ENCODE measurements around the gene P3H4.

DNA sequence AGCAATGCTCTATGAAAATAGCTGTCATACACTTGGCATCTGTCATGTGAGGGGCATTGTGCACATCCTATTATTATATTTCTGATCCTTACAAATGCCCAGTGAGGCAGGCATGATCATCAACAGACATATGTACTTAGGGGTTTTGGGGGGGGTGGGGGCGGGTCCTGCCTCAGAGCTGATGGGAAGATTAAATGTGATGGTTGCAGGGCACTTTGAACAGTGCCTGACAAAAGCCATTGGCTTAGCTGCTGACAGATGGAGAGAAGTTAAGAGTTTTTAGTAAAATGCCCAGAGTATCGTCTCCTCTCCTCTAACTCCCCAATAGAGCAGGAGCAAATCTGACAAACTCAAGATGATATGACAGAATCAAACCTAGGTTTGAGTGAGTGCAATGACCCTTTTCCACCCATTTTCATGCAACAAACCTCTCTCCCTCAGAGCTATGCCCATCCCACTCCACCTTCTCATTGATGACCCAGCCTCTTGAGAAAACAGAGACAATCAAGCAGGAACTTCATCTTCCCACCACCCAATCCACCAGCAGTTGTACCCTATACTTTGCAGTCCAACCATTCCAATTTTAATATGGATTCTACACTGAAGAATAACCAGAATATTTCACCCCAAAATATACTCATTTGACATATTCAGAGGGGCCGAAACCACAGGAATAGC lies 48.6 kb upstream of the P3H4 start:
- TF ChIP-seq, protein P1, sequence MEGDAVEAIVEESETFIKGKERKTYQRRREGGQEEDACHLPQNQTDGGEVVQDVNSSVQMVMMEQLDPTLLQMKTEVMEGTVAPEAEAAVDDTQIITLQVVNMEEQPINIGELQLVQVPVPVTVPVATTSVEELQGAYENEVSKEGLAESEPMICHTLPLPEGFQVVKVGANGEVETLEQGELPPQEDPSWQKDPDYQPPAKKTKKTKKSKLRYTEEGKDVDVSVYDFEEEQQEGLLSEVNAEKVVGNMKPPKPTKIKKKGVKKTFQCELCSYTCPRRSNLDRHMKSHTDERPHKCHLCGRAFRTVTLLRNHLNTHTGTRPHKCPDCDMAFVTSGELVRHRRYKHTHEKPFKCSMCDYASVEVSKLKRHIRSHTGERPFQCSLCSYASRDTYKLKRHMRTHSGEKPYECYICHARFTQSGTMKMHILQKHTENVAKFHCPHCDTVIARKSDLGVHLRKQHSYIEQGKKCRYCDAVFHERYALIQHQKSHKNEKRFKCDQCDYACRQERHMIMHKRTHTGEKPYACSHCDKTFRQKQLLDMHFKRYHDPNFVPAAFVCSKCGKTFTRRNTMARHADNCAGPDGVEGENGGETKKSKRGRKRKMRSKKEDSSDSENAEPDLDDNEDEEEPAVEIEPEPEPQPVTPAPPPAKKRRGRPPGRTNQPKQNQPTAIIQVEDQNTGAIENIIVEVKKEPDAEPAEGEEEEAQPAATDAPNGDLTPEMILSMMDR (optimal IDR thresholded peaks at IDR 0.05 in 1 of 3, IDR thresholded peaks at IDR 0.05 in 1 of 3, conservative IDR thresholded peaks at IDR 0.05 in 1 of 3; ENCODE audit: extremely low read depth in 1 of 3, insufficient read depth in 2 of 3, low read length in 3 of 3), result no peak
- TF ChIP-seq EZH2 (IDR thresholded peaks at IDR 0.05; ENCODE audit: low read length), result no peak
